DOHH2 (cell line): Measurements from ENCODE around the gene PPFIA1.

Source experiments
- CTCF ChIP-seq: fragments of 200-600 bp; sonication (generic); IDR thresholded peaks from one replicate; pipeline ENCODE4 v1.5.1; 2014; ENCODE audit warnings: antibody characterized with exemption, mild to moderate bottlenecking, low read depth, low read length; ENCODE audit not compliant: poor library complexity, severe bottlenecking
- EZH2phosphoT487 ChIP-seq: fragments of 200-600 bp; sonication (generic); IDR thresholded peaks from 2 replicates; pipeline ENCODE4 v1.6.1; 2017; ENCODE audit warnings: borderline replicate concordance, mild to moderate bottlenecking, antibody characterized with exemption, low read length, moderate library complexity, mixed read lengths

- no peak for TF ChIP-seq CTCF
- no peak for TF ChIP-seq EZH2phosphoT487
Measured at GRCh38 chr11:70365544-70365927, 95.0 kb downstream of the PPFIA1 start.
